Stimulated activated naive CD8-positive, alpha-beta T cell treated with anti-CD3 and anti-CD28 coated beads, Interleukin-15, Interleukin-2, amounts not matched to agents 100 U/mL and 50 U/mL, for 24 hours (primary cell): ENCODE results near the gene TIE1.

Experiments used
- ATAC-seq: fragments of 150-1000 bp; cut with Tn5 transposase; one replicate; pipeline ENCODE4 v1.10.0; 2021
- DNase-seq: peaks from one replicate; pipeline ENCODE4 v3.0.0; 2021

Gene TIE1

DNA sequence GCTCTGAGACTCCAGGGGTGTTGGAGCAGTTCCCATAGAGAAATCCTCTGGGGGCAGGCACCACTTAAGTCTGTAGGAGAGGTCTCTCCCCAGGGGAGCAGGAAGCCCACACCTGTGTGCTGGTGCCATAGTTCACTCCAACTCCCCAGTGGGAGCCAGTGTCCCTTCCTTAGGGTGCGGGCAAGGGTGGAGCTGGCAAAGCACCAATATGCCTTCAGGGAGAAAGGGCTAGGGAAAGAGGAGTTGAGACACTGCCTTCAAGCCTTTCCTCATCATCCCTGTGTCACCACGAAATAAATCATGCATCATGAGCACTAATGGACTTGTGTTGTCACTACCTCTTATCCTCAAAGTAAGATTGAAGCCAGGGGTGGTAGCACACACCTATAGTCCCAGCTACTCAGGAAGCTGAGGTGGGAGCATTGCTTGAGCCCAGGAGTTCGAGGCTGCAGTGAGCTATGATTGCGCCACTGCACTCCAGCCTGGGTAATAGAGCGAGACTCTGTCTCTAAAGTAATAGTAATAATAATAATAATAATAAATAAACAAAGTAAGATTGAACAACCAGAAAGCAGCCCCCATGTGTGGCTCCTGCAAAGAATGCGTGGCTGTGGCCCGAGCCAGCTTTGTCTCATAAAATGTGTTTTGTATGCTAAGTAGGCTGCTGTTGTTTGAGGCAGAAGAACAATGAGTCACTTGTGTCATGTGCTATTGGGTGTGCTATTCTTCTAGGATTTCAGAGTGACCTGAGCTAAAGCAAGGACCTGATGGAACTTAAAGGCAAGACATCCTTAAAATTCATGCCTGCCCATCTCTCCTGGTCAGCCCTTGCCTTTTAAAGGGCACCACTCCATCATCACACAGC, 6.7 kb upstream of the TIE1 start:
- ATAC-seq, result no peak
- DNase-seq, result no peak

DNA sequence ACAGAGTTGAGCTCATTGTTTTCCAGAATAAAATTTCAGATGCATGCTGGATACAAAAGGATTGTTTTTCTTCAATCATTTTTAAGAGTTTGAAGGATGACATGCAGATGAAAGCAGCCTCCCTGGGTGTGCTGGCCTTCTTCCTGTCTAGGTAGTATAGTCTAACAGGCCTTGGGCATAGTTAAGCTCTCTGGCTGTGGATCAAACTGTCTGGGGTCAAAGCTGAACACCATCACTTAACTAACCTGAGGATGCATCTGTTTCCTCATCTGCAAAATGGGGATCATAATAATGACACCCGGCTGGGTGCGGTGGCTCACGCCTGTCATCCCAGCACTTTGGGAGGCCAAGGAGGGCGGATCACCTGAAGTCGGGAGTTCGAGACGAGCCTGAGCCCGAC, 6.0 kb upstream of the TIE1 start:
- ATAC-seq (no peak), DNase-seq (no peak)

DNA sequence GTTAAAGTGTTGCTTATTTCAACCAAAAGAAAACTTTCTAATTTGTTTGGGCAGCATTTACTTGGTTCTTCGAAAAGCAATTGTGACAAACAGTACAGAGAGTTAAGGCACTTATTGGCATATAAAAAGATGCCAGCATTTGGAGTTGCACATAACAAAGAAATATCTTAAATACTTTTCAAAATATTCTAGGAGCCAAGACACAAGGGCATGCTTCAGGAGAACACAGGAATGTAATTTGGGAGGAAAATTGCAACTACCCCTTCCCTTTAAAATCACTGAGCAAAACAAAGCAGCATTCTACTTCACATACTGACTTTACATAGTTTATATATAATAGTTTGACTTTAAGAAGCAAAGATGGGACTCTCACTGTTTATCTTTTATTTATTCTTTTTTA, 4.6 kb upstream of the TIE1 start:
- ATAC-seq (no peak), DNase-seq (no peak)

DNA sequence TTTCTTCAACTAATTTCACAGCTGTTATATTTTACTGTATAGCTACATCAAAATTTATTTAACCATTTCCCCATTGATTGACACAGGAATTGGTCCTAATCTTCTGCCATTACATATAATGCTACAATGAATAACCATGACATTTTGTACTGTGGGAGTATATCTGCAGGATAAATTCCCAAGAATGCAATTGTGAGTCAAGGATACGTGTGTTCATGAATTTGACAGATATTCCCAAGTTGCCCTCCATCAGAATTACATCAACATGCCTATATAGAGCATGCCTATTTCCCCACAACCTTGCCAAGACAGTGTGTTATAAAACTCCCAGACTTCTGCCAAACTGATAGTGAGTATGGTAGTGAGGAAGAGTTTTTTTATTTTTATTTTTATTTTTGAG, 2.7 kb upstream of the TIE1 start:
- ATAC-seq (no peak), DNase-seq (no peak)

DNA sequence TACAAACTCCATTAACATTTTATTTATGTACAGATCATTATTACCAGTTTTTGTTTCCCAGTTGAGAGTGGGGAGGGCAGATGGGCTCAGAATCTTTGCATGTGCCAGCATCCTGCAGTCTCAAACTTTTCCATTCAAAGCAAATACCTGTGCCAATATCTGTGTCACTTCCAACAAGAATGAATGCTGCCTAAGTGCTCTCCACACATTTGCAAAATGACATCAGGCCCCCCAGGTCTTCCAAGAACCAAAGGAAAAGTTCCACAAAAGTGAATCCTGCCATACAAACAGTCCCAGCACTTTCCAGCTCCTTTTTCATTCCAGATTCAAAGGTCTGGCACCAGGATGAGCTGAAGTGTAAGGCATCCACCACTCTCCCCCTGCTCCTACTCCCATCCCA, 1.7 kb upstream of the TIE1 start:
- DNase-seq (no peak), ATAC-seq (no peak)

DNA sequence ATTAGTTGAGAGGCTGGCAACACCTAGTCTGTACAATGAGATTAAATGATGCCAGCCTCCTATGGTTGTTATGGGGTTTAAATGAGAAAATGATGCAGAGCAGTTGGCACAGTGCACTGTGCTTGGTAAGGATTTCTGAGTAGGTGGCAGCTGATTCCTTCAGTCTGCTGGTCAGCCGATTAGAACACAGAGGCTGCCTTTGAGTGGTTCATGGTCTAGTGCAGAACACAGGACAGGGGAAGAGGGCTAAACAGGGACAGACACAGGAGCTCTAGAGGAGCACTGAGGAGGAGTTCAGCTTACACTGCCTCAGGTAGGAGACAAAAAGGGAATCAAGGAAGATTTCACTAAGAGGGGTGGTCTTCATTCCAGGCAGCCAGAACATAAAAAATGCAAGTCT, 1.4 kb downstream of the TIE1 start:
- DNase-seq, result no peak
- no peak for ATAC-seq

DNA sequence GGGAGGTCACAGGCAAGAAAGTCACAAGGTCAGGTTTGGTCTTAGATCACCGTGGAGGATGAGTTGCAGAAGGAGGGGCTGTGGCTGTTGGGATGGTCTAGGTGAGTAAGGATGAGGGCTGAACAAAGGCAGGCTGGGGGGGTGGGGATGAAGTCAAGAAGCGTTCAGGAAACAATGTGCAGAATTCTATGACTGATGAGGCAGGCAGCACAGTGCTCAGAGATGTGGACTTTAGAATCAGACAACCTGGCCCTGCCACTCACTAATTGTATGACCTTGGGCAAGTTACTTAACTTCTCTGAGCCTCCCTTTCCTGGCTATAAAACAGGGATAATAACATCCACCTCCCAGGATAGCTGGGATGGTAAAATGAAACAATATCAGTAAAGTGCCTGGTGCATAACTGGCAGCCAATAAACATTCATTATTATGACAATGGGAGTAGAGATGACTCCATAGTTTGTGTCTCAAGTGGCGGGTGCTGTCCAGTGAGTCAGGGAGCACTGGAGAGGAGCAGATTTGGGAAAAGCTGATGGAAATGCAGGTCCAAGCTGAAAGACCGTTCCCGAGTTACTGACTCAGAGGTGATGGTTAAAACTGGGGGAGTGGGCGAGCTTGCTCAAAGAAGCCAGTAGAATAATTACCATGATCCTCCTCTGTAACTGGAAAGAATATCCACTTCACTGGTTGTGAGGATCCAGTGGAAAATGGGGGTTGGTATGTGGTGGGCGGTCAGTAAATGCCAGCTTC, 2.1 kb downstream of the TIE1 start:
- DNase-seq (no peak), ATAC-seq (no peak)

DNA sequence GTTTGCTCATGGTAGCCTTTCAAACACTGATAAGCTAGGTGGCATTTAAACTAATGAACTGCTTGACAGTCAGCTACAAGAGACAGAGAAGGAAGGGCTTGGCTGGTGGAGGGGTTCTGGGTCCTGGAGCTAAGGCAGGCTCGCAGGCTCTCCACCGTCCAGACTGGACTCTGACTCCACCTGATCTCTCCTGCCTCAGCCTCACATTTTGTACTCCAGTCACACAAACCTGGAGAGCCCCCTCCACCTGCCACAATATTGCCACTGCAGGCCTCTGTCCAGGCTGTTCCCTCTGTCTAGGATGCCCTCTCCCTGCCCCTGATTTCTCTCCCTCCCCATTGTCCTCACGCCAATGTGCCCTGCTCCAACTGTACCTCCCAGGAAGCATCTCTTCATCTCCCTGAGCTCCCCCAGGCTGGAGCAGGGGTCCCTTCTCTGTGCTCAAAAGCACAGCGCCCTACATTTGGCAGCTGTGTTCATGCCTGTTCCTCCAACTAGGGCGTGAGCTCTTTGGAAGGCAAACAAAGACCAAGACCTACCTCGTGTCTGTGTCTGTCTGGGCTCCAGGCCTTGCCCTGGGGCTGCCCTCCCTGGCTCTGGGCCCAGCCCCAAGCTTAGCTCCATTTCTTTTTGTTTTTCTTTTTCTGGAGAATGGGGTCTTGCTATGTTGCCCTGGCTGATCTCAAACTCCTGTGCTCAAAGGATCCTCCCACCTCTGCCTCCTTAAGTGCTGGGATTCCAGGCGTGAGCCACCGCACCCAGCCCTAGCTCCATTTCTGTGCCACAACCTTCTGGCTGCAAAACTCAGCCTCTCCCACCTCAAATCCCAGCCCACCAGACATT, 2.9 kb downstream of the TIE1 start:
- DNase-seq (no peak), ATAC-seq (no peak)

DNA sequence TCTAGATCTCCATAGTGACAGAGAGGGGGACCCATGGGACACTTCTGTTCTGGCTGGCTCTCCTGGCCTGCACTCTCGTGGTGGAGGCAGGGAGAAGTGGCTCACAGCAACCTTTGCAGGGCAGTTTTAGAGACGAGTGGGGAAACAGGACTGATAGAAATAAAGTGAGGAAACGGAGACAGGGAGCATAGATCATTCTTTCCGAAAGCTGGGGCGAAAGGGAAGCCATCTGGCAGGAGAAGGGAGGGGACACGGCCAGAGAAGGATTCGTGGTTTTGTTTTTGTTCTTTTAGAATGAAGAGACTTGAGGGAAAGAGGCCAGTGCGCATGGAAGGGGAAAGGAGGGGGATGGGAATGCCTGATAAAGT, 3.5 kb downstream of the TIE1 start:
- ATAC-seq, result no peak
- DNase-seq, result no peak

DNA sequence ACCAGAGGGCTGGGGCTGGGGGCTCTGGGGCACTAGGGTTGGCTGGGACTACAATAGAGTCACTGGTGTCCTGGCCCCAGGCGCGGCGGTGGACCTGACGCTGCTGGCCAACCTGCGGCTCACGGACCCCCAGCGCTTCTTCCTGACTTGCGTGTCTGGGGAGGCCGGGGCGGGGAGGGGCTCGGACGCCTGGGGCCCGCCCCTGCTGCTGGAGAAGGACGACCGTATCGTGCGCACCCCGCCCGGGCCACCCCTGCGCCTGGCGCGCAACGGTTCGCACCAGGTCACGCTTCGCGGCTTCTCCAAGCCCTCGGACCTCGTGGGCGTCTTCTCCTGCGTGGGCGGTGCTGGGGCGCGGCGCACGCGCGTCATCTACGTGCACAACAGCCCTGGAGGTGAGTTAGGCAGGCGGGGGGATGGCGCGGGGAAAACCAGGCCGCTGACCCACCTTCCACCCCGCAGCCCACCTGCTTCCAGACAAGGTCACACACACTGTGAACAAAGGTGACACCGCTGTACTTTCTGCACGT, 4.1 kb downstream of the TIE1 start:
- DNase-seq, result no peak
- ATAC-seq, result no peak

DNA sequence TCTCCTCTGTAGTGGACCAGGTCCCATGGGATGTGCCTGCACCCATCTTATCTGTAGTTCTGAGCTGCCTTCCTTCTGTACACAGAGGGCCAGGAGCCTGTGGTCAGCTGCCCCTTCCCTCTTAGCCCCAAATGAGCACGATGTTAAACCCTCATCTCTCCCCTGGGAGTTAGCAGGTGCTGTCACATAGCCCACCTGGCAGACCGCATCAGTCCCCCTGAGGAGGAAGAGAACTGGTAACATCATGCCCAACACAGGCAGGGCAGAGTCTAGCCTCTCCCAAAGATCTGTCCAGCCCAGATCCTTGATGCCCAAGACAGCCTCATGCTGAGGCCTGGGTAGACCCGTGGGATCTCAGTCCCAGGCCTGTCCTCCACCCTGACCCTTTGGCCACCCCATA, 4.7 kb downstream of the TIE1 start:
- DNase-seq (no peak), ATAC-seq (no peak)

DNA sequence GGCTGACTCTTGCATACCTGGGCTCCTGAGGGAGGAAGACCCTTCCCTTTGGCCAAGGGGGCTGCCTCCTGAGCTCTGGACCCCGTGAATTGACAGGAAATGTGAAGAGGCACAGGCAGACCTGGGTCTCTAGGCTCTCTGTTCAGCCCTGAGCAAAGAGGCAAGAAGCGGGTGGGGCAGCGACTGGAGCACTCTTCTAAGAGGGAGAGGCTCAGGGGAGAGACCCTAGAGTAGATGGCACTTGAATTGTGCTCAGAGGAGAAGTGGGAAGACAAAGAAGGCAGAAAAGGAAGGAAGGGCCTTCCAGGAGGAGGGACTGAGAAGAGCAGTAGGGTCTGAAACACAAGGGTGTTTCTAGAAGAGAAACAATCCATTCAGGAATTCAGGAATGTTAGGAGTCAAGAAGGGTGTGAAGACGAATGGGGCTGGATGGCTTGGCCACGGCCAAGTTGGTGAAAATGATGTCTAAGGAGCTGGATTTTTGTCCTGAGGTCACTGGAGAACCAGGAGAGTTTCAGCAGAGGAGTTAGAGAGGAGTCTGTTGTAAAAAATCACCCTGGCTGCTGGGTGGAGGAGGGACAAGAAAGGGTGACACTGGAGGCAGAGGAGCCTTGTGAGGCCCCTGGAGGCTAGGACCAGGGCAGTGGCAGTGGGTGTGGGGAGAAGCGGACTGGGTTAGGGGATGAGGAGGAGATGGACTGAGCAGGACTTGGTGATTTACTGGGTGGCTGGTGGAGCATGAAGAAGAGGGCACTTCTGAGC, 5.3 kb downstream of the TIE1 start:
- ATAC-seq, result no peak
- DNase-seq, result no peak

DNA sequence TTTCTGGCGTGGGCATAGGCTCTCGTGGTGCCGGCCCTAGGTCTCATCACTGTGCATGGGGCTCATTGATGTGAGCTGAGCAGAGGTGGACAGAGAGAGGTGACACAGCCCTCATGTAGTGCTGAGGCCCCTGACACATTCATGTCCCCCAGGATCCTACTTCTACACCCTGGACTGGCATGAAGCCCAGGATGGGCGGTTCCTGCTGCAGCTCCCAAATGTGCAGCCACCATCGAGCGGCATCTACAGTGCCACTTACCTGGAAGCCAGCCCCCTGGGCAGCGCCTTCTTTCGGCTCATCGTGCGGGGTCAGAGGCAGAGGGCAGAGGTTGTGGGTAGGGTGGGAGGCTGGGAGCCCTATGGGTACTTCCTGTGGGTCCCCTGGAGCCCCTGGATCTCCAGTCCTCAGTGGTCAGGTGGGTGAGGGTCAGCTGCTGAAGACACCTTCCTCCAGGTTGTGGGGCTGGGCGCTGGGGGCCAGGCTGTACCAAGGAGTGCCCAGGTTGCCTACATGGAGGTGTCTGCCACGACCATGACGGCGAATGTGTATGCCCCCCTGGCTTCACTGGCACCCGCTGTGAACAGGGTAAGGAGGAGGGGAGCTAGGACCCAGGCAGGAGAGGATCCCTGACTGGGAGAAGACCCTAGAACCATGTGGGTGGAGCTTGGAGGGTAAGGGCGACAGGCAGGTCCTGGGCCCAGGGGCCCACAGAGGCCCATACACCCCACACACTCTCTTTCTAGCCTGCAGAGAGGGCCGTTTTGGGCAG, 6.1 kb downstream of the TIE1 start:
- DNase-seq, result no peak
- no peak for ATAC-seq

DNA sequence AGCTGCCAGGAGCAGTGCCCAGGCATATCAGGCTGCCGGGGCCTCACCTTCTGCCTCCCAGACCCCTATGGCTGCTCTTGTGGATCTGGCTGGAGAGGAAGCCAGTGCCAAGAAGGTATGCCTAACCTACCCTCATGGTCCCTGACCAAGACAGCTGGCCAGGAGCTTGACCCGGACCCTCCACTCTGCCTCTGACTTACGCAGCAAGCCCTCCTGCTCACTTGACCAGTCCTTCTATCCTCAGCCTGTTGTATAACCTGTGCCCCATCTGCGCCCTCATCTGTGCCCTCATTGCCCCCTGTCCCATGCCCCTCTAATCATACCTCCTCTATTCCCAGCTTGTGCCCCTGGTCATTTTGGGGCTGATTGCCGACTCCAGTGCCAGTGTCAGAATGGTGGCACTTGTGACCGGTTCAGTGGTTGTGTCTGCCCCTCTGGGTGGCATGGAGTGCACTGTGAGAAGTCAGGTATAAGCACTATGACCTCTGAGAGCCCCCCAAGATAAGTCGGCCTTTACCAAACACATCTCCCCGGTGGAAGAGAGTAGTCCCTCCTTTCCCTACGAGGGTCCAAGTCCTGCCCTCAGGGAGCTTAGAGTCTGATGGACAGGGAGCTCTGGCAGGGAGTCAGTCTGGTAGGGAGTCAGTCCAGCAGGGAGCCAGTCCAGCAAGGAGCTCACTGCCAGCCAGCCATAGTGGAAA, 6.8 kb downstream of the TIE1 start:
- no peak for ATAC-seq
- DNase-seq, result no peak

DNA sequence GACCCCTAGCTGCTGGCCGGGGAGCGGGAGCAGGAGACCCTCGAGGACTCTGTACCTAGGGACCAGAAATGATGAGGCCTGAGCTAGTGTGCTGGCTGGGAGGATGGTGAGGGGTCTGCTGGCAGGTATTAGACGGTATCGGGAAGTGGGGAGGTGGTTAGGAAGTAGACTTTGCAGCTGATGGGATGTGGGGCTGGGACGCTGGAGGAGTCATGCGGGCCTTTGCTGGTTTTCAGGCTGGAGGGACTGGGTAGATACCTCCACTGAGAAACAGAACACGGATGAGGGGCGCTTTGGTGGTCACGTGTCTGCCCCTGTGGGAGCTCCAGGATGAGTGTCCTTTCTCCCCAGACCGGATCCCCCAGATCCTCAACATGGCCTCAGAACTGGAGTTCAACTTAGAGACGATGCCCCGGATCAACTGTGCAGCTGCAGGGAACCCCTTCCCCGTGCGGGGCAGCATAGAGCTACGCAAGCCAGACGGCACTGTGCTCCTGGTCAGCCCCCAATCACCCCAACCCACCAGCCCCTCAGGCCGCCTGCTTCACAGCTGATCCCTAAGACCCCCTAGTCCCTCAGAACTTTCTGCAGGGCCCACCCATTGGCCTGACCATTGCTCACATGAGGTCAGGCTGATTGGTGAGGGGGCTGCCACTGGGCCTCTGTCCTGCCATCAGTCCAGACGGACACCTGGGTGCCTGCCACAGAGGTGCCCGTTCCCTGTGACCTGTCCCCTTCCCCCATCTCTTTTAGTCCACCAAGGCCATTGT, 8.0 kb downstream of the TIE1 start:
- DNase-seq, result no peak
- no peak for ATAC-seq

DNA sequence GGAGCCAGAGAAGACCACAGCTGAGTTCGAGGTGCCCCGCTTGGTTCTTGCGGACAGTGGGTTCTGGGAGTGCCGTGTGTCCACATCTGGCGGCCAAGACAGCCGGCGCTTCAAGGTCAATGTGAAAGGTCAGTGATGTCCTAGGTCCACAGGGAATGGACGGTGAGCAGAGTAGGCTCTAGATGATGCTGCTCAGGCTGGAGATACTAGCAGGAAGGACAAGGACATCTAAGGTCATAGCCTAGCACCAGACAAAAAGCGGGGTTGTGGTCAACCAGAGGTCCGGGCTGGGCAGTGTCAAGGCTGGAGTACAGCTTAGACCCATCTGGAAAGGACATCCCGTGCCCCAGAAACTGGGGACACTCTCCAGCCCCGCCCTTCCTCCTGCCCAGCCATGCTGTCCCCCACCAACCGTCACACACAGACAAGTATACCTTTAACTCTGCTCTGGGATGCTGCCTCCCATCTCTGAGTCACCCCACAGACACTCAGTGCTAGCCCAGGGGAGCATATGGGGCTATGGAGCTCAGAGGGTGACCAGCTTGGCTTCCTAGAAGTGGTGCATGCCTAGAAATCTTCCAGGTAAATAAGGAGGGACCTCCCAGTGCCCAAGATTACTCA, 8.7 kb downstream of the TIE1 start:
- DNase-seq (no peak), ATAC-seq (no peak)

DNA sequence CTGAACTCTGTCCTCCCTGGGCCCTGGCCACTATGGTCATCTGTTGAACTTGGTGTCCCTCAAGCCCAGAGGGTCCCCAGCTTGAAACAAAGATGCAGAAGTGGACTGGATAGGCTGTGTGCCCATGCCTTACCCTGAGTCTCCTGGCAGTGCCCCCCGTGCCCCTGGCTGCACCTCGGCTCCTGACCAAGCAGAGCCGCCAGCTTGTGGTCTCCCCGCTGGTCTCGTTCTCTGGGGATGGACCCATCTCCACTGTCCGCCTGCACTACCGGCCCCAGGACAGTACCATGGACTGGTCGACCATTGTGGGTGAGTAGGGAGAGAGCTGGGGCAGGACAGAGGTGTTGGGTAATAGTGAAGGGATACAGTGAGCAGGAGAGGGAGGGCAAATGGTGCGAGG, 10.7 kb downstream of the TIE1 start:
- no peak for DNase-seq
- ATAC-seq, result no peak

DNA sequence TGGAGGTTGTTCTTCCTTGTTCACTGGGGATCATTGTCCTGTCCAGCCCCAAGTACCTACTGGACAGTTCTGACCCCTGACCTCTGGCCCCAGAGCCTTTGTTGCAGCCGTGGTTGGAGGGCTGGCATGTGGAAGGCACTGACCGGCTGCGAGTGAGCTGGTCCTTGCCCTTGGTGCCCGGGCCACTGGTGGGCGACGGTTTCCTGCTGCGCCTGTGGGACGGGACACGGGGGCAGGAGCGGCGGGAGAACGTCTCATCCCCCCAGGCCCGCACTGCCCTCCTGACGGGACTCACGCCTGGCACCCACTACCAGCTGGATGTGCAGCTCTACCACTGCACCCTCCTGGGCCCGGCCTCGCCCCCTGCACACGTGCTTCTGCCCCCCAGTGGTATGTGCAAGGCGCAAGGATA, 11.4 kb downstream of the TIE1 start:
- ATAC-seq, result no peak
- DNase-seq, result no peak
